GM23338 (cell line): ENCODE results near the gene SERAC1. TPM values are rescaled to one million over a fixed set of nuclear protein-coding genes. Genes with fewer than 3 reads are reported as not detected.

Experiments used
- CREB1 ChIP-seq: fragments of 250-450 bp; sonication (Bioruptor Pico); IDR thresholded peaks from 2 replicates; pipeline ENCODE4 v1.5.0; 2020; ENCODE audit warnings: low read depth, mild to moderate bottlenecking, moderate library complexity
- EZH2 ChIP-seq: fragments of 200-600 bp; sonication (generic); IDR thresholded peaks from one replicate; pipeline ENCODE4 v1.8.0; 2017; ENCODE audit warnings: antibody characterized with exemption, mild to moderate bottlenecking, low read depth; ENCODE audit not compliant: unreplicated experiment
- JUNB ChIP-seq: IDR thresholded peaks from one replicate; pipeline ENCODE4 v1.6.1; 2016; ENCODE audit warnings: antibody characterized with exemption; ENCODE audit not compliant: unreplicated experiment
- NANOG ChIP-seq: IDR thresholded peaks from 2 replicates; pipeline ENCODE4 v1.6.1; 2016; ENCODE audit warnings: antibody characterized with exemption, borderline replicate concordance
- POLR2AphosphoS5 ChIP-seq: IDR thresholded peaks from 2 replicates; pipeline ENCODE4 v1.6.1; 2016; ENCODE audit warnings: antibody characterized with exemption, low read depth
- ZNF114 ChIP-seq: fragments of 250-450 bp; sonication (Bioruptor Pico); IDR thresholded peaks from 2 replicates; pipeline ENCODE4 v1.5.0; 2020; ENCODE audit warnings: mild to moderate bottlenecking, moderate library complexity
- polyA plus RNA-seq: library from polyadenylated mRNA; unstranded; fragments of >200 nt; fragmentation: Nextera tagmentation; extraction: Ambion mirVana; gene quantifications from 2 replicates; pipeline ENCODE4 v1.2.1, GENCODE V29; 2016
- total RNA-seq: library from RNA; depleted of rRNA; stranded (reverse); fragments of >200 nt; shearing (Covaris generic); gene quantifications from 2 replicates; pipeline ENCODE4 v1.2.3, GENCODE V29; 2014
- TF ChIP-seq, protein P1 (sequence below): fragments of 250-450 bp; sonication (Bioruptor Pico); IDR thresholded peaks from 2 replicates; pipeline ENCODE4 v1.5.0; 2020; ENCODE audit warnings: mild to moderate bottlenecking, moderate library complexity
- TF ChIP-seq, protein P2 (sequence below): IDR thresholded peaks from one replicate; pipeline ENCODE4 v1.6.1; 2018; ENCODE audit warnings: antibody characterized with exemption; ENCODE audit not compliant: unreplicated experiment

Gene SERAC1
- total and polyA plus RNA-seq, 2 experiments from 2014 or later: 5.1 to 8.4 TPM

DNA sequence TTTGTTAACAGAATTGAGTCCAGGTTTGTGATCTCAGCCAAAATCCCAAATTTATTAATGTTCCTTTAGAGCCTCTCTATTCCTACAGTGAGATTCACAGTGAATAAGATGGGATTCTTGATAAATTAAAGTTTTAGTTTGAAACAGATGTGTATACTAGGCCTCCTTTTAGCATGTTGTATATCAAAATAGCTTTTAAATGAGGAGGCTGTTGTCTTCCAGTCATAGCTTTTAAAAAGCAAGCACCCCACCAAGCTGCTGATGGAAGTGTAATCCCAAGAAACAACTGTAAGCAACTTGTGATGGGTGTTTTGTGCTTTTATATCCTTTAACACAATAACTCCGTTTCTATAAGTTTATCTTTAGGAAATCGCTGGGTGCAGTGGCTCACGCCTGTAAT, 7.0 kb upstream of the SERAC1 start (continued):
- TF ChIP-seq, protein P1, sequence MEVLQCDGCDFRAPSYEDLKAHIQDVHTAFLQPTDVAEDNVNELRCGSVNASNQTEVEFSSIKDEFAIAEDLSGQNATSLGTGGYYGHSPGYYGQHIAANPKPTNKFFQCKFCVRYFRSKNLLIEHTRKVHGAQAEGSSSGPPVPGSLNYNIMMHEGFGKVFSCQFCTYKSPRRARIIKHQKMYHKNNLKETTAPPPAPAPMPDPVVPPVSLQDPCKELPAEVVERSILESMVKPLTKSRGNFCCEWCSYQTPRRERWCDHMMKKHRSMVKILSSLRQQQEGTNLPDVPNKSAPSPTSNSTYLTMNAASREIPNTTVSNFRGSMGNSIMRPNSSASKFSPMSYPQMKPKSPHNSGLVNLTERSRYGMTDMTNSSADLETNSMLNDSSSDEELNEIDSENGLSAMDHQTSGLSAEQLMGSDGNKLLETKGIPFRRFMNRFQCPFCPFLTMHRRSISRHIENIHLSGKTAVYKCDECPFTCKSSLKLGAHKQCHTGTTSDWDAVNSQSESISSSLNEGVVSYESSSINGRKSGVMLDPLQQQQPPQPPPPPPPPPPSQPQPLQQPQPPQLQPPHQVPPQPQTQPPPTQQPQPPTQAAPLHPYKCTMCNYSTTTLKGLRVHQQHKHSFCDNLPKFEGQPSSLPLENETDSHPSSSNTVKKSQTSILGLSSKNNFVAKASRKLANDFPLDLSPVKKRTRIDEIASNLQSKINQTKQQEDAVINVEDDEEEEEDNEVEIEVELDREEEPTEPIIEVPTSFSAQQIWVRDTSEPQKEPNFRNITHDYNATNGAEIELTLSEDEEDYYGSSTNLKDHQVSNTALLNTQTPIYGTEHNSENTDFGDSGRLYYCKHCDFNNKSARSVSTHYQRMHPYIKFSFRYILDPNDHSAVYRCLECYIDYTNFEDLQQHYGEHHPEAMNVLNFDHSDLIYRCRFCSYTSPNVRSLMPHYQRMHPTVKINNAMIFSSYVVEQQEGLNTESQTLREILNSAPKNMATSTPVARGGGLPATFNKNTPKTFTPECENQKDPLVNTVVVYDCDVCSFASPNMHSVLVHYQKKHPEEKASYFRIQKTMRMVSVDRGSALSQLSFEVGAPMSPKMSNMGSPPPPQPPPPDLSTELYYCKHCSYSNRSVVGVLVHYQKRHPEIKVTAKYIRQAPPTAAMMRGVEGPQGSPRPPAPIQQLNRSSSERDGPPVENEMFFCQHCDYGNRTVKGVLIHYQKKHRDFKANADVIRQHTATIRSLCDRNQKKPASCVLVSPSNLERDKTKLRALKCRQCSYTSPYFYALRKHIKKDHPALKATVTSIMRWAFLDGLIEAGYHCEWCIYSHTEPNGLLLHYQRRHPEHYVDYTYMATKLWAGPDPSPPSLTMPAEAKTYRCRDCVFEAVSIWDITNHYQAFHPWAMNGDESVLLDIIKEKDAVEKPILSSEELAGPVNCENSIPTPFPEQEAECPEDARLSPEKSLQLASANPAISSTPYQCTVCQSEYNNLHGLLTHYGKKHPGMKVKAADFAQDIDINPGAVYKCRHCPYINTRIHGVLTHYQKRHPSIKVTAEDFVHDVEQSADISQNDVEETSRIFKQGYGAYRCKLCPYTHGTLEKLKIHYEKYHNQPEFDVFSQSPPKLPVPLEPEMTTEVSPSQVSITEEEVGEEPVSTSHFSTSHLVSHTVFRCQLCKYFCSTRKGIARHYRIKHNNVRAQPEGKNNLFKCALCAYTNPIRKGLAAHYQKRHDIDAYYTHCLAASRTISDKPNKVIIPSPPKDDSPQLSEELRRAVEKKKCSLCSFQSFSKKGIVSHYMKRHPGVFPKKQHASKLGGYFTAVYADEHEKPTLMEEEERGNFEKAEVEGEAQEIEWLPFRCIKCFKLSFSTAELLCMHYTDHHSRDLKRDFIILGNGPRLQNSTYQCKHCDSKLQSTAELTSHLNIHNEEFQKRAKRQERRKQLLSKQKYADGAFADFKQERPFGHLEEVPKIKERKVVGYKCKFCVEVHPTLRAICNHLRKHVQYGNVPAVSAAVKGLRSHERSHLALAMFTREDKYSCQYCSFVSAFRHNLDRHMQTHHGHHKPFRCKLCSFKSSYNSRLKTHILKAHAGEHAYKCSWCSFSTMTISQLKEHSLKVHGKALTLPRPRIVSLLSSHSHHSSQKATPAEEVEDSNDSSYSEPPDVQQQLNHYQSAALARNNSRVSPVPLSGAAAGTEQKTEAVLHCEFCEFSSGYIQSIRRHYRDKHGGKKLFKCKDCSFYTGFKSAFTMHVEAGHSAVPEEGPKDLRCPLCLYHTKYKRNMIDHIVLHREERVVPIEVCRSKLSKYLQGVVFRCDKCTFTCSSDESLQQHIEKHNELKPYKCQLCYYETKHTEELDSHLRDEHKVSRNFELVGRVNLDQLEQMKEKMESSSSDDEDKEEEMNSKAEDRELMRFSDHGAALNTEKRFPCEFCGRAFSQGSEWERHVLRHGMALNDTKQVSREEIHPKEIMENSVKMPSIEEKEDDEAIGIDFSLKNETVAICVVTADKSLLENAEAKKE (CRISPR knock-in tag): no peak
- TF ChIP-seq, protein P2, sequence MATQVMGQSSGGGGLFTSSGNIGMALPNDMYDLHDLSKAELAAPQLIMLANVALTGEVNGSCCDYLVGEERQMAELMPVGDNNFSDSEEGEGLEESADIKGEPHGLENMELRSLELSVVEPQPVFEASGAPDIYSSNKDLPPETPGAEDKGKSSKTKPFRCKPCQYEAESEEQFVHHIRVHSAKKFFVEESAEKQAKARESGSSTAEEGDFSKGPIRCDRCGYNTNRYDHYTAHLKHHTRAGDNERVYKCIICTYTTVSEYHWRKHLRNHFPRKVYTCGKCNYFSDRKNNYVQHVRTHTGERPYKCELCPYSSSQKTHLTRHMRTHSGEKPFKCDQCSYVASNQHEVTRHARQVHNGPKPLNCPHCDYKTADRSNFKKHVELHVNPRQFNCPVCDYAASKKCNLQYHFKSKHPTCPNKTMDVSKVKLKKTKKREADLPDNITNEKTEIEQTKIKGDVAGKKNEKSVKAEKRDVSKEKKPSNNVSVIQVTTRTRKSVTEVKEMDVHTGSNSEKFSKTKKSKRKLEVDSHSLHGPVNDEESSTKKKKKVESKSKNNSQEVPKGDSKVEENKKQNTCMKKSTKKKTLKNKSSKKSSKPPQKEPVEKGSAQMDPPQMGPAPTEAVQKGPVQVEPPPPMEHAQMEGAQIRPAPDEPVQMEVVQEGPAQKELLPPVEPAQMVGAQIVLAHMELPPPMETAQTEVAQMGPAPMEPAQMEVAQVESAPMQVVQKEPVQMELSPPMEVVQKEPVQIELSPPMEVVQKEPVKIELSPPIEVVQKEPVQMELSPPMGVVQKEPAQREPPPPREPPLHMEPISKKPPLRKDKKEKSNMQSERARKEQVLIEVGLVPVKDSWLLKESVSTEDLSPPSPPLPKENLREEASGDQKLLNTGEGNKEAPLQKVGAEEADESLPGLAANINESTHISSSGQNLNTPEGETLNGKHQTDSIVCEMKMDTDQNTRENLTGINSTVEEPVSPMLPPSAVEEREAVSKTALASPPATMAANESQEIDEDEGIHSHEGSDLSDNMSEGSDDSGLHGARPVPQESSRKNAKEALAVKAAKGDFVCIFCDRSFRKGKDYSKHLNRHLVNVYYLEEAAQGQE: no peak
- no peak for TF ChIP-seq ZNF114 (CRISPR knock-in tag)
- TF ChIP-seq JUNB: no peak
- TF ChIP-seq NANOG: no peak
- no peak for TF ChIP-seq POLR2AphosphoS5
- TF ChIP-seq EZH2: no peak
- TF ChIP-seq CREB1: no peak
